ENCODE results near the gene FNDC3B. TPM values are rescaled to one million over a fixed set of nuclear protein-coding genes. Genes with fewer than 3 reads are reported as not detected.

Gene FNDC3B
- total and polyA plus RNA-seq, 9 of the 15 experiments (the other 6 are each of a cell fraction or from before 2014, with no cell fraction given) = 7.0 to 35.8 (median 16.2) TPM

DNA sequence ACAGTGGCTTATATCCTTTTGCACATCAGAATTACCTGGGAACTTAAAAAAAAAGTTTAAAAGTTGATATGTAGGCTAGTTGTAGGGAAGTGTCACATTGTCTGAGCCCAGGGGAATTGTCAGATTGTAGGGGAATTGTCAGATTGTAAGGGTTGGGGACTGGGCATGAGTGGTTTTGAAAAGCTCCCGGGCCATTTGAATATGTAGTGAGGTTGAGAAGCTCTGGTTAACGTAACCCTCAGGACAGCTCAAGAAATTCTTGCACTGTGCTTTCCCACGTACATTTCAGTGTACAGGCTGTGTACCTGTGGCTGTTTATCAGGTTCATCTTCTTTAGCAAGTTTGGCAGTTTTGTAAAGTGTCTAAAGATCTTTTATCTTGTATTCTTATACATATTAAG lies 107.0 kb downstream of the FNDC3B start (continued):
- TF ChIP-seq KAT7 (CRISPR knock-in tag; IDR thresholded peaks at IDR 0.05; ENCODE audit: borderline replicate concordance) (no peak), ZNF212 (CRISPR knock-in tag; IDR thresholded peaks at IDR 0.05) (no peak), NFE2 (IDR thresholded peaks at IDR 0.05; ENCODE audit: low read depth) (no peak), CREM (IDR thresholded peaks at IDR 0.05; ENCODE audit: low read depth) (no peak)
- TF ChIP-seq, protein P1, sequence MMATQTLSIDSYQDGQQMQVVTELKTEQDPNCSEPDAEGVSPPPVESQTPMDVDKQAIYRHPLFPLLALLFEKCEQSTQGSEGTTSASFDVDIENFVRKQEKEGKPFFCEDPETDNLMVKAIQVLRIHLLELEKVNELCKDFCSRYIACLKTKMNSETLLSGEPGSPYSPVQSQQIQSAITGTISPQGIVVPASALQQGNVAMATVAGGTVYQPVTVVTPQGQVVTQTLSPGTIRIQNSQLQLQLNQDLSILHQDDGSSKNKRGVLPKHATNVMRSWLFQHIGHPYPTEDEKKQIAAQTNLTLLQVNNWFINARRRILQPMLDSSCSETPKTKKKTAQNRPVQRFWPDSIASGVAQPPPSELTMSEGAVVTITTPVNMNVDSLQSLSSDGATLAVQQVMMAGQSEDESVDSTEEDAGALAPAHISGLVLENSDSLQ (IDR thresholded peaks at IDR 0.05) = no peak

DNA sequence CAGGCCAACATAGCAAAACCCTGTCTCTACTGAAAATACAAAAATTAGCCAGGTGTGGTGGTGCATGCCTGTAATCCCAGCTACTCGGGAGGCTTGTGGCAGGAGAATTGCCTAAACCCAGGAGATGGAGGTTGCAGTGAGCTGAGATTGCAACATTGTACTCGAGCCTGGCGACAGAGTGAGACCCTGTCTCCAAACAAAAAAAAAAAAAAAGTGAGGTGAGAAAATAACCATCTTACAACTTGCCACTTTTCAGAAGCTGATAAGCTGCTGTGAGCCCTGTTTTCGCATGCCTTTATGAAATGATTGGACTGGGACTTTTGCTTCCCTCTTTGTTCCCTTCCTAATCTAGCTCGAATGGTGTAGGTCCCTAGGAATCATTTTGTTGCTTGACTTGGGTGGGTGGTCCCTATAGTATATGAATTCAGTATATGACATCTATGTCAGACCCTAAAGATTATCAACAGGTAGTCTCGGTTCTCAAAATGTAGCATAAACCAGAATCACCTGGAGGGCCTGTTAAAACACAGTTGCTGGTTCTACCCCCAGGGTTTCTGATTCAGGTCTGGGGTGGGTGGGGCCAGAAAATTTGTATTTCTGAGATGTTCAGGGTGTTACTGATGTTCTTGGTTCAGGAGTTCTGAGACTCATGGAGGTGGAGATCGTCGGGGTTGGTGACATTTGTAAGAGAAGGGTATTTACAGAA lies 107.9 kb downstream of the FNDC3B start:
- Histone ChIP-seq H3K79me2 (ENCODE audit: control insufficient read depth, insufficient read depth, low read length) (peaks cover 60% of the 10 kb centered on the region), H3K4me2 (ENCODE audit: insufficient read depth, low read length) (no peak overlapping the region), H4K20me1 (replicated peaks; ENCODE audit: control insufficient read depth, insufficient read depth, low read length) (peaks cover 5% of the 10 kb centered on the region; the same call in 1 of the 2 replicates), H3K27ac (ENCODE audit: extremely low read depth, low read depth, low read length) (no peak overlapping the region), H3K9me1 (ENCODE audit: control insufficient read depth, insufficient read depth, low read length) (no peaks in the 10 kb centered on the region), H2AFZ (ENCODE audit: low read depth, low read length) (no peak overlapping the region), H3K9ac (ENCODE audit: insufficient read depth in 1 of 2, low read depth in 2 of 2, low read length in 2 of 2) (no peak overlapping the region), H3K4me3 (no peak overlapping the region), H3K4me1 (replicated peaks in 1 of 2; ENCODE audit: control insufficient read depth in 2 of 2, insufficient read depth in 2 of 2, low read length in 2 of 2) (peaks cover 3 to 13% of the 10 kb centered on the region in 2 experiments; a peak in 3 of 5 replicates), H3K36me3 (ENCODE audit: control insufficient read depth, insufficient read depth, low read length) (no peaks in the 10 kb centered on the region), H3K9me3 (replicated peaks; ENCODE audit: control insufficient read depth, insufficient read depth, low read depth, low read length) (no peaks in the 10 kb centered on the region), H3K27me3 (ENCODE audit: control insufficient read depth in 2 of 2, insufficient read depth in 2 of 2, low read length in 2 of 2) (no peaks in the 10 kb centered on the region)
- ChIA-PET POLR2A (interaction anchor here (0.8 to 1.2 kb wide), 3 partner anchors 13 to 21 kb away, joined by 3 to 5 read pairs (median 3); no protein-coding TSS in a partner anchor), CTCF (ENCODE audit: low intra/inter-chr PET ratio) (no interaction called here)
- DNase-seq (ENCODE audit: extremely low read depth in 1 of 4, low spot score in 3 of 4) = no peak
- ATAC-seq = no peak
- 72% methylated on average over 6 of the region's 8 CpGs for WGBS (ENCODE audit: insufficient coverage, low coverage, missing lambda C conversion rate)
- intact Hi-C loops (cut with micrococcal nuclease) (no loop called here), in situ Hi-C loops (cut with MboI) (no loop called here)
- no peak for FAIRE-seq
- no TSS peak for BruUV-seq (replicated peaks)
- no peak for TF ChIP-seq ZBTB8A (IDR thresholded peaks at IDR 0.05; ENCODE audit: partially characterized antibody)
- TF ChIP-seq, protein P2, sequence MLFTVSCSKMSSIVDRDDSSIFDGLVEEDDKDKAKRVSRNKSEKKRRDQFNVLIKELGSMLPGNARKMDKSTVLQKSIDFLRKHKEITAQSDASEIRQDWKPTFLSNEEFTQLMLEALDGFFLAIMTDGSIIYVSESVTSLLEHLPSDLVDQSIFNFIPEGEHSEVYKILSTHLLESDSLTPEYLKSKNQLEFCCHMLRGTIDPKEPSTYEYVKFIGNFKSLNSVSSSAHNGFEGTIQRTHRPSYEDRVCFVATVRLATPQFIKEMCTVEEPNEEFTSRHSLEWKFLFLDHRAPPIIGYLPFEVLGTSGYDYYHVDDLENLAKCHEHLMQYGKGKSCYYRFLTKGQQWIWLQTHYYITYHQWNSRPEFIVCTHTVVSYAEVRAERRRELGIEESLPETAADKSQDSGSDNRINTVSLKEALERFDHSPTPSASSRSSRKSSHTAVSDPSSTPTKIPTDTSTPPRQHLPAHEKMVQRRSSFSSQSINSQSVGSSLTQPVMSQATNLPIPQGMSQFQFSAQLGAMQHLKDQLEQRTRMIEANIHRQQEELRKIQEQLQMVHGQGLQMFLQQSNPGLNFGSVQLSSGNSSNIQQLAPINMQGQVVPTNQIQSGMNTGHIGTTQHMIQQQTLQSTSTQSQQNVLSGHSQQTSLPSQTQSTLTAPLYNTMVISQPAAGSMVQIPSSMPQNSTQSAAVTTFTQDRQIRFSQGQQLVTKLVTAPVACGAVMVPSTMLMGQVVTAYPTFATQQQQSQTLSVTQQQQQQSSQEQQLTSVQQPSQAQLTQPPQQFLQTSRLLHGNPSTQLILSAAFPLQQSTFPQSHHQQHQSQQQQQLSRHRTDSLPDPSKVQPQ (CRISPR knock-in tag; IDR thresholded peaks at IDR 0.05; ENCODE audit: borderline replicate concordance) = no peak
- no peak for TF ChIP-seq ZNF780A (CRISPR knock-in tag; IDR thresholded peaks at IDR 0.05)
- TF ChIP-seq CEBPG (CRISPR knock-in tag; IDR thresholded peaks at IDR 0.05) = no peak
- no peak for TF ChIP-seq CEBPG (tag; conservative IDR thresholded peaks at IDR 0.05 in 1 of 2, IDR thresholded peaks at IDR 0.05 in 1 of 2)
- TF ChIP-seq, protein P3, sequence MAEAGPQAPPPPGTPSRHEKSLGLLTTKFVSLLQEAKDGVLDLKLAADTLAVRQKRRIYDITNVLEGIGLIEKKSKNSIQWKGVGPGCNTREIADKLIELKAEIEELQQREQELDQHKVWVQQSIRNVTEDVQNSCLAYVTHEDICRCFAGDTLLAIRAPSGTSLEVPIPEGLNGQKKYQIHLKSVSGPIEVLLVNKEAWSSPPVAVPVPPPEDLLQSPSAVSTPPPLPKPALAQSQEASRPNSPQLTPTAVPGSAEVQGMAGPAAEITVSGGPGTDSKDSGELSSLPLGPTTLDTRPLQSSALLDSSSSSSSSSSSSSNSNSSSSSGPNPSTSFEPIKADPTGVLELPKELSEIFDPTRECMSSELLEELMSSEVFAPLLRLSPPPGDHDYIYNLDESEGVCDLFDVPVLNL (CRISPR knock-in tag; IDR thresholded peaks at IDR 0.05; ENCODE audit: low read depth) = no peak
